ENCODE measurements around the gene COL4A6.

COL4A6 gene

DNA sequence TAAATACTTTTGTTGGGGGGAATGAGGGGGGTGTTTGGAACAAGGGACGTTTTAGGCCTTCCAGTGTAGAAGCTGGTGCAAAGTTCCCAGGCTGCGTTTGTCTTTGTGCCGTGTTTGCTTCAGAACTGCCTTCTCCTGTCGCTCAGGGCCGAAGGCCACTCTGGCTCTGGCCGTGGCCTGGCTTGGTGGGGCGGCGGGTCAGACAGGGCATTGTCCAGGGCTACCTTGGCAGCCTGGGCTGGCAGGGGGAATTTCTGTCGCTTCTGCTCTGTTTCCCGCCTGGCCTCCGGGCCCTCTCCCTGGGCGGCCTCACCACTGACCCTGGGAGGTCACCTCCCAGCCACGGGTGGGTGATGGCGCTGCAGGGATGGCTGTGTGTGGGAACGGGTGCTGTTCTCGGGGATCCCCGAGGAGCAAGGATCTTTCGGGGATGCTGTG, 140.0 kb downstream of the COL4A6 start:
- Histone ChIP-seq H3K4me1 (ENCODE audit: insufficient read depth, low read length) (peaks cover 6% of the 10 kb centered on the region; the same call in 1 of the 2 replicates), H3K9ac (ENCODE audit: low read depth, low read length) (no peak overlapping the region), H3K27ac (ENCODE audit: low read length) (no peak overlapping the region), H3K9me3 (ENCODE audit: insufficient read depth, low read depth, low read length) (no peaks in the 10 kb centered on the region), H3K36me3 (ENCODE audit: insufficient read depth, low read depth, low read length) (no peaks in the 10 kb centered on the region), H3K4me3 (ENCODE audit: low read length) (no peak overlapping the region), H3K27me3 (ENCODE audit: insufficient read depth, low read length) (no peaks in the 10 kb centered on the region)

- H3K9me3 ChIP-seq (ENCODE audit: insufficient read depth, low read depth, low read length) = 0 out of 2 replicates have a peak, but pooled peaks cover under 1% of the 10 kb centered on the region
- H3K36me3 ChIP-seq (ENCODE audit: insufficient read depth, low read depth, low read length) = no peaks in the 10 kb centered on the region
- peaks cover 6% of the 10 kb centered on the region; the same call in 1 of the 2 replicates for H3K4me1 ChIP-seq (ENCODE audit: insufficient read depth, low read length)
- no peaks in the 10 kb centered on the region for H3K27me3 ChIP-seq (ENCODE audit: insufficient read depth, low read length)
- H3K27ac ChIP-seq (ENCODE audit: low read length) = no peak overlapping the region
- no peak overlapping the region for H3K9ac ChIP-seq (ENCODE audit: low read depth, low read length)
- no peak overlapping the region for H3K4me3 ChIP-seq (ENCODE audit: low read length)
These were observed 140.9 kb downstream of the COL4A6 start for GRCh38 chrX:108297290-108297689.

DNA sequence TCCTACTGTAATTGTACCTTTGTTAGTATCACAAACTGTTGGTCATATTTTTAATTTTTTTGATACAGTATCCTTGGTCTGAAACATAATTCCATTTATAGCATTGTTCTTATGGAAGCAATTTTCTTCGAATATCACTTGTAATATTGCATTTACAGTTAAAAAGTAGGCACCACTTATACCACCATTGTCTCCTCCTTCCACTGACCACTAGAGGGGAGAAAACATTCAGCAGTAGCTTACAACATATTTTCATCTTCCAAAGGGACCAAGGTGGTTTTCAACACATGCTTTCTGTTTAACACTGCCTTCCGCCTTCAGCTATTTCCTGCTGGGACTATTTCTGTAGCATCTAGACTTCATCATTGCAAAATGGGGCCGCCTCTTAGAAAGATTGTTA, 146.2 kb downstream of the COL4A6 start:
- no peaks in the 10 kb centered on the region for H3K27me3 ChIP-seq (ENCODE audit: insufficient read depth, low read length)
- H3K4me3 ChIP-seq (ENCODE audit: low read length) = no peak overlapping the region
- peaks cover 3% of the 10 kb centered on the region; the same call in 1 of the 2 replicates for H3K9me3 ChIP-seq (ENCODE audit: insufficient read depth, low read depth, low read length)
- no peak overlapping the region for H3K27ac ChIP-seq (ENCODE audit: low read length)
- no peaks in the 10 kb centered on the region for H3K4me1 ChIP-seq (ENCODE audit: insufficient read depth, low read length)
- no peaks in the 10 kb centered on the region for H3K36me3 ChIP-seq (ENCODE audit: insufficient read depth, low read depth, low read length)
- no peak overlapping the region for H3K9ac ChIP-seq (ENCODE audit: low read depth, low read length)

GRCh38 chrX:108285918-108286317, 152.3 kb downstream of the COL4A6 start:
- Histone ChIP-seq H3K9me3 (ENCODE audit: insufficient read depth, low read depth, low read length) (no peaks in the 10 kb centered on the region), H3K36me3 (ENCODE audit: insufficient read depth, low read depth, low read length) (no peaks in the 10 kb centered on the region), H3K4me3 (ENCODE audit: low read length) (no peak overlapping the region), H3K4me1 (ENCODE audit: insufficient read depth, low read length) (no peaks in the 10 kb centered on the region), H3K27ac (ENCODE audit: low read length) (no peak overlapping the region), H3K27me3 (ENCODE audit: insufficient read depth, low read length) (no peaks in the 10 kb centered on the region), H3K9ac (ENCODE audit: low read depth, low read length) (no peak overlapping the region)

GRCh38 chrX:108285356-108285755, 152.9 kb downstream of the COL4A6 start:
- H3K27ac ChIP-seq (ENCODE audit: low read length) = no peak overlapping the region

DNA sequence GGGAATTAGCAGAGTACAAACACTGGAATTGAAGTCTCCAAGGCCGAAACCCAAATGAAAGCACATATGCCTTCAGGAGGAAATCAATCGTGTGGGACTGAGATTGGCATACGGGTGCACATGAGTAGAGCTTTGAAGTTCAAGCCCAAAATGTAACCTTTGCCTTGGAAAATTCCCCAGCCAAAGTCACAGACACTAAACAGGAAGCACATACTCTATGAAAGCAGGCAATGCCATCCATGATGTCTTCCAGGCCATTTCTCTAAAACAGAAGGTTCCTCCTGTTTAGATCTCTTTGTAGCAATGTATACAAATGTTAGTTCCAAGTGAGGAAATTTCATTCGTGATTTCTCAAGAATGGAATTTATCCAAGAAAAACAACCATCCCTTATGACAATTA, 162.5 kb downstream of the COL4A6 start:
- Histone ChIP-seq H3K4me3 (ENCODE audit: low read length) (no peak overlapping the region), H3K9me3 (ENCODE audit: insufficient read depth, low read depth, low read length) (no peaks in the 10 kb centered on the region), H3K36me3 (ENCODE audit: insufficient read depth, low read depth, low read length) (no peaks in the 10 kb centered on the region), H3K27ac (ENCODE audit: low read length) (no peak overlapping the region), H3K9ac (ENCODE audit: low read depth, low read length) (no peak overlapping the region), H3K4me1 (ENCODE audit: insufficient read depth, low read length) (no peaks in the 10 kb centered on the region), H3K27me3 (ENCODE audit: insufficient read depth, low read length) (no peaks in the 10 kb centered on the region)

More at GRCh38 chrX:108285356-108285755, 152.9 kb downstream of the COL4A6 start:
- Histone ChIP-seq H3K9ac (ENCODE audit: low read depth, low read length) (no peak overlapping the region), H3K4me1 (ENCODE audit: insufficient read depth, low read length) (no peaks in the 10 kb centered on the region), H3K9me3 (ENCODE audit: insufficient read depth, low read depth, low read length) (no peaks in the 10 kb centered on the region), H3K36me3 (ENCODE audit: insufficient read depth, low read depth, low read length) (no peaks in the 10 kb centered on the region), H3K4me3 (ENCODE audit: low read length) (no peak overlapping the region), H3K27me3 (ENCODE audit: insufficient read depth, low read length) (no peaks in the 10 kb centered on the region)

- Histone ChIP-seq H3K27me3 (ENCODE audit: insufficient read depth, low read length) (no peaks in the 10 kb centered on the region), H3K4me3 (ENCODE audit: low read length) (no peak overlapping the region), H3K9ac (ENCODE audit: low read depth, low read length) (no peak overlapping the region), H3K36me3 (ENCODE audit: insufficient read depth, low read depth, low read length) (no peaks in the 10 kb centered on the region), H3K27ac (ENCODE audit: low read length) (no peak overlapping the region), H3K9me3 (ENCODE audit: insufficient read depth, low read depth, low read length) (no peaks in the 10 kb centered on the region), H3K4me1 (ENCODE audit: insufficient read depth, low read length) (no peaks in the 10 kb centered on the region)
These were observed 166.8 kb downstream of the COL4A6 start for GRCh38 chrX:108271397-108271787.

GRCh38 chrX:108270739-108271396, 167.4 kb downstream of the COL4A6 start:
- Histone ChIP-seq H3K4me1 (ENCODE audit: insufficient read depth, low read length) (no peaks in the 10 kb centered on the region), H3K9me3 (ENCODE audit: insufficient read depth, low read depth, low read length) (no peaks in the 10 kb centered on the region), H3K27ac (ENCODE audit: low read length) (no peak overlapping the region), H3K9ac (ENCODE audit: low read depth, low read length) (no peak overlapping the region), H3K27me3 (ENCODE audit: insufficient read depth, low read length) (no peaks in the 10 kb centered on the region), H3K36me3 (ENCODE audit: insufficient read depth, low read depth, low read length) (no peaks in the 10 kb centered on the region), H3K4me3 (ENCODE audit: low read length) (no peak overlapping the region)

- Histone ChIP-seq H3K27me3 (ENCODE audit: insufficient read depth, low read length) (no peaks in the 10 kb centered on the region), H3K4me1 (ENCODE audit: insufficient read depth, low read length) (no peaks in the 10 kb centered on the region), H3K36me3 (ENCODE audit: insufficient read depth, low read depth, low read length) (no peaks in the 10 kb centered on the region), H3K4me3 (ENCODE audit: low read length) (no peak overlapping the region), H3K27ac (ENCODE audit: low read length) (no peak overlapping the region), H3K9ac (ENCODE audit: low read depth, low read length) (no peak overlapping the region), H3K9me3 (ENCODE audit: insufficient read depth, low read depth, low read length) (no peaks in the 10 kb centered on the region)
These were observed 167.9 kb downstream of the COL4A6 start for GRCh38 chrX:108270280-108270679.

GRCh38 chrX:108268434-108269080, 169.7 kb downstream of the COL4A6 start:
- Histone ChIP-seq H3K36me3 (ENCODE audit: insufficient read depth, low read depth, low read length) (no peaks in the 10 kb centered on the region), H3K4me3 (ENCODE audit: low read length) (no peak overlapping the region), H3K4me1 (ENCODE audit: insufficient read depth, low read length) (no peaks in the 10 kb centered on the region), H3K27ac (ENCODE audit: low read length) (no peak overlapping the region), H3K9me3 (ENCODE audit: insufficient read depth, low read depth, low read length) (no peaks in the 10 kb centered on the region), H3K9ac (ENCODE audit: low read depth, low read length) (no peak overlapping the region), H3K27me3 (ENCODE audit: insufficient read depth, low read length) (no peaks in the 10 kb centered on the region)

- Histone ChIP-seq H3K36me3 (ENCODE audit: insufficient read depth, low read depth, low read length) (no peaks in the 10 kb centered on the region), H3K27me3 (ENCODE audit: insufficient read depth, low read length) (no peaks in the 10 kb centered on the region), H3K4me1 (ENCODE audit: insufficient read depth, low read length) (no peaks in the 10 kb centered on the region), H3K9me3 (ENCODE audit: insufficient read depth, low read depth, low read length) (no peaks in the 10 kb centered on the region), H3K4me3 (ENCODE audit: low read length) (no peak overlapping the region), H3K9ac (ENCODE audit: low read depth, low read length) (no peak overlapping the region), H3K27ac (ENCODE audit: low read length) (no peak overlapping the region)
These were observed 170.7 kb downstream of the COL4A6 start for GRCh38 chrX:108267557-108267956.

DNA sequence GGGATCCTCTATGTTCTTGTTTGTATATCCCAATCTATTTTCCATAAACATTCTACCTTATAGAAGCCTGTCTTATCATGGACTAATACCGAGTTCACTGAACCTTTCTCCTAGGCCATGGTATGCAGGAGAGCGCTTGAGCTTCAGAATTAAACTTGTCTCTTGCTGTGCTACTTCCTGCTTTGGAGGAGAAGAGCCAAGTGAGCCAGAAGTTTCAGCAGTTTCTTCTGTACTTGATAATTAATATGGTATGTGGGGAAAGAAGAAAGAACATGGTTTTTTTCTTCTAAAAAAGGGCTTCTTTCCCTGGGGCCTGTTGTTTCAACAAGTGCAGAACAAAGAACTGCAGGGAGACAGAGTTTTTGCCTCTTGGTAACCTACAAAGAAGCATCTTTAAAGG, 173.8 kb downstream of the COL4A6 start:
- Histone ChIP-seq H3K36me3 (ENCODE audit: insufficient read depth, low read depth, low read length) (no peaks in the 10 kb centered on the region), H3K27me3 (ENCODE audit: insufficient read depth, low read length) (no peaks in the 10 kb centered on the region), H3K9ac (ENCODE audit: low read depth, low read length) (no peak overlapping the region), H3K9me3 (ENCODE audit: insufficient read depth, low read depth, low read length) (no peaks in the 10 kb centered on the region), H3K4me3 (ENCODE audit: low read length) (no peak overlapping the region), H3K4me1 (ENCODE audit: insufficient read depth, low read length) (no peaks in the 10 kb centered on the region), H3K27ac (ENCODE audit: low read length) (no peak overlapping the region)
